HCT116 (cell line): ENCODE data around the gene RTN4. TPM values are rescaled to one million over a fixed set of nuclear protein-coding genes. Genes with fewer than 3 reads are reported as not detected.

ENCODE experiments used
- ATAC-seq: fragments of 200-7000 bp; cut with Tn5 transposase; 2 replicates; pipeline ENCODE4 v1.9.1; 2020; ENCODE audit warnings: mild to moderate bottlenecking, moderate library complexity
- BruUV-seq: library from RNA; stranded (reverse); fragments of 400-500 nt; replicated peaks from 2 replicates; lab custom pipeline; 2021; lab: Mats Ljungman, UMichigan
- CTCF ChIA-PET: fragments of 300-600 bp; sonication (Branson Sonifier 250); formaldehyde crosslinking; loops from one replicate; lab custom pipeline; 2021; ENCODE audit warnings: antibody characterized with exemption; lab: Charles Lee
- POLR2A ChIA-PET: fragments of 300-600, 350-600 bp; sonication (Branson Sonifier 250); formaldehyde crosslinking; loops from one replicate; lab custom pipeline; 2021; ENCODE audit warnings: antibody characterized with exemption; lab: Charles Lee
- RAD21 ChIA-PET, 2 experiments: fragments of 300-600 bp; sonication (Branson Sonifier 250); formaldehyde crosslinking; loops; one replicate each; lab custom pipeline; 2023; ENCODE audit warnings: low total read pairs in 2 of 2; ENCODE audit not compliant: uncharacterized antibody in 2 of 2, unreplicated experiment in 2 of 2, low non-redundant PET in 1 of 2; lab: Charles Lee
- DNase-seq: peaks from one replicate; pipeline ENCODE4 v3.0.0-alpha.2; 2010; ENCODE audit warnings: low read depth, low spot score
- H2AFZ ChIP-seq: fragments of 200-600 bp; shearing (Covaris generic), sonication (generic); 2 replicates; pipeline ENCODE4 v1.6.1; 2017; ENCODE audit warnings: low read depth, mixed run types, mixed read lengths, antibody characterized with exemption, low read length; ENCODE audit not compliant: poor library complexity, severe bottlenecking
- H3K27ac ChIP-seq: 2 replicates; pipeline ENCODE4 v1.5.1; 2012; ENCODE audit warnings: low read depth, low read length
- H3K27me3 ChIP-seq: fragments of 200-600 bp; sonication (generic); 2 replicates; pipeline ENCODE4 v1.6.1; 2016; ENCODE audit warnings: mixed run types, low read length, mixed read lengths; ENCODE audit not compliant: insufficient read depth
- H3K36me3 ChIP-seq, 2 experiments: fragments of 200-500 bp in 1 of 2; fragments of 200-600 bp in 1 of 2; sonication (Bioruptor generic) in 1 of 2; sonication (generic) in 1 of 2; 2 replicates each; pipeline versions ENCODE4 v1.5.1 to v1.6.1; 2014 to 2016; ENCODE audit warnings: low read length in 2 of 2, inconsistent platforms in 1 of 2, mixed read lengths in 1 of 2, mixed run types in 1 of 2; ENCODE audit not compliant: insufficient read depth in 2 of 2, control insufficient read depth in 1 of 2
- H3K4me1 ChIP-seq, 2 experiments: fragments of 200-600 bp in 1 of 2; sonication (generic) in 1 of 2; 2 replicates each; pipeline versions ENCODE4 v1.5.1 to v1.6.1; 2012 to 2017; ENCODE audit warnings: low read length in 2 of 2, inconsistent platforms in 1 of 2, mild to moderate bottlenecking in 1 of 2, mixed read lengths in 1 of 2, mixed run types in 1 of 2, moderate library complexity in 1 of 2; ENCODE audit not compliant: insufficient read depth in 2 of 2, control insufficient read depth in 1 of 2
- H3K4me2 ChIP-seq: fragments of 200-600 bp; sonication (generic); 2 replicates; pipeline ENCODE4 v1.6.1; 2017; ENCODE audit warnings: mixed run types, low read length, mixed read lengths
- H3K4me3 ChIP-seq, 2 experiments: fragments of 200-600 bp in 1 of 2; sonication (generic) in 1 of 2; replicated peaks in 1 of 2; 2 replicates each; pipeline ENCODE4 v1.5.1; 2011 to 2016; ENCODE audit warnings: low read length in 2 of 2, control low read depth in 1 of 2, low read depth in 1 of 2, mild to moderate bottlenecking in 1 of 2, mixed read lengths in 1 of 2, mixed run types in 1 of 2
- H3K79me2 ChIP-seq: fragments of 200-600 bp; sonication (generic); 2 replicates; pipeline ENCODE4 v1.6.1; 2017; ENCODE audit warnings: mild to moderate bottlenecking, mixed run types, low read length, moderate library complexity, mixed read lengths; ENCODE audit not compliant: insufficient read depth
- H3K9ac ChIP-seq: fragments of 200-600 bp; sonication (generic); 2 replicates; pipeline ENCODE4 v1.6.1; 2016; ENCODE audit warnings: low read length, mixed read lengths
- H3K9me2 ChIP-seq: fragments of 200-600 bp; sonication (generic), shearing (Covaris generic); 2 replicates; pipeline ENCODE4 v1.6.1; 2017; ENCODE audit warnings: mixed run types, mild to moderate bottlenecking, moderate library complexity; ENCODE audit not compliant: insufficient read depth
- H3K9me3 ChIP-seq, 2 experiments: fragments of 200-500 bp in 1 of 2; fragments of 200-600 bp in 1 of 2; sonication (Bioruptor generic) in 1 of 2; sonication (generic) in 1 of 2; 2 replicates each; pipeline ENCODE4 v1.6.1; 2014 to 2017; ENCODE audit warnings: low read length in 2 of 2, mixed read lengths in 2 of 2, inconsistent platforms in 1 of 2, low read depth in 1 of 2, mild to moderate bottlenecking in 1 of 2, mixed run types in 1 of 2, moderate library complexity in 1 of 2; ENCODE audit not compliant: control insufficient read depth in 1 of 2, insufficient read depth in 1 of 2
- H4K20me1 ChIP-seq: fragments of 200-600 bp; sonication (generic), shearing (Covaris generic); 2 replicates; pipeline ENCODE4 v1.6.1; 2017; ENCODE audit warnings: mixed run types, mild to moderate bottlenecking, moderate library complexity; ENCODE audit not compliant: insufficient read depth
- CBX3 ChIP-seq: IDR thresholded peaks from 2 replicates; pipeline ENCODE4 v1.6.1; 2012; ENCODE audit warnings: low read depth
- EGR1 ChIP-seq: IDR thresholded peaks from 2 replicates; pipeline ENCODE4 v1.6.1; 2012; ENCODE audit warnings: low read depth
- ELF1 ChIP-seq: IDR thresholded peaks from 2 replicates; pipeline ENCODE4 v1.6.1; 2012; ENCODE audit warnings: low read depth, borderline replicate concordance
- EZH2phosphoT487 ChIP-seq: fragments of 200-600 bp; IDR thresholded peaks from 2 replicates; pipeline ENCODE4 v1.6.1; 2018; ENCODE audit warnings: antibody characterized with exemption, borderline replicate concordance
- JUND ChIP-seq: IDR thresholded peaks from 2 replicates; pipeline ENCODE4 v1.6.1; 2012
- POLR2A ChIP-seq: IDR thresholded peaks from 2 replicates; pipeline ENCODE4 v1.7.0; 2011; ENCODE audit warnings: borderline replicate concordance; ENCODE audit not compliant: insufficient read depth, insufficient read length; ENCODE audit errors: extremely low read depth
- POLR2AphosphoS5 ChIP-seq: IDR thresholded peaks from 2 replicates; pipeline ENCODE4 v1.6.1; 2011; ENCODE audit warnings: mild to moderate bottlenecking, low read depth, low read length, moderate library complexity
- RAD21 ChIP-seq: IDR thresholded peaks from 2 replicates; pipeline ENCODE4 v1.6.1; 2012; ENCODE audit warnings: low read depth, mild to moderate bottlenecking
- REST ChIP-seq: IDR thresholded peaks from 2 replicates; pipeline ENCODE4 v1.6.1; 2012; ENCODE audit warnings: low read depth
- SP1 ChIP-seq: IDR thresholded peaks from 2 replicates; pipeline ENCODE4 v1.6.1; 2012; ENCODE audit warnings: low read depth
- SRF ChIP-seq: IDR thresholded peaks from 2 replicates; pipeline ENCODE4 v1.6.1; 2012; ENCODE audit warnings: low read depth
- TCF7L2 ChIP-seq: IDR thresholded peaks from 2 replicates; pipeline ENCODE4 v1.7.0; 2011; ENCODE audit warnings: borderline replicate concordance, inconsistent platforms; ENCODE audit not compliant: insufficient read depth, insufficient read length; ENCODE audit errors: extremely low read depth
- intact Hi-C: fragments of 100-400 bp; cut with micrococcal nuclease; formaldehyde crosslinking; loops from 2 replicates; pipeline ENCODE4 v1.10.0; 2022
- total RNA-seq: library from RNA; stranded (reverse); gene quantifications from one replicate; pipeline ENCODE4 v1.2.1, GENCODE V29; 2021; ENCODE audit not compliant: unreplicated experiment
- TF ChIP-seq, protein P1 (sequence below), 3 experiments: fragments of 200-600 bp in 1 of 3; sonication (generic) in 1 of 3; IDR thresholded peaks in 2 of 3; conservative IDR thresholded peaks in 1 of 3; 2 replicates each; pipeline ENCODE4 v1.5.1; 2012 to 2017; ENCODE audit warnings: low read depth in 2 of 3, low read length in 2 of 3, antibody characterized with exemption in 1 of 3, borderline replicate concordance in 1 of 3, control low read depth in 1 of 3, mild to moderate bottlenecking in 1 of 3, mixed read lengths in 1 of 3, mixed run types in 1 of 3, moderate library complexity in 1 of 3; ENCODE audit not compliant: insufficient read depth in 1 of 3

RTN4 gene
- total RNA-seq, 1 experiment from 2014 or later = 221 TPM

DNA sequence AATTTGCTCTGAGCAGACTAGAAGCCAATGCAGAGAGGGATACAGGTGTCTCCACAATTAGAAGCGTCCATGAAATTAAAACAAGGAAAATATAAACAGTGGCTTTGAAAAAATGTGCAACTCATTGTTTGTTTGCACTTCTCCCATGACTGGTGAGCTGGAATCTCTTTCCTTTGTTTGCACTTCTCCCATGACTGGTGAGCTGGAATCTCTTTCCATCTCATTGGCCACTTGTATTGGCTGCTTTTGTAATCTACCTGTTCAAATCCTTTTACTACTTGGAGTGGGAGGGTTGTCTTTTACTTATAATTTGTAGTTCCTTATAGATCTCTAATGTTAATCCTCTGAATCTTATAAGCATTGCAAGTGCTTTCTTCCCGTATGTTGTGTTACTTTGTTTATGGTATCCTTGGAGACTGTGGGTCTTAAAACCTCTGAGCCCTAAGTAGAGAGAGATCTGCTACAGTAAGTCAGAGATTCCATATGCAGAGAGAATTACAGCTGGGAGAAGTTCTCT is 94.1 kb downstream of the RTN4 start:
- no TSS peak for BruUV-seq
- Histone ChIP-seq H3K4me3 (no peak overlapping the region), H3K36me3 (no peaks in the 10 kb centered on the region), H4K20me1 (no peaks in the 10 kb centered on the region), H3K4me2 (no peak overlapping the region), H3K9me3 (no peaks in the 10 kb centered on the region), H3K27me3 (no peaks in the 10 kb centered on the region), H3K27ac (no peak overlapping the region), H3K9me2 (no peaks in the 10 kb centered on the region), H3K9ac (no peak overlapping the region), H2AFZ (no peak overlapping the region), H3K4me1 (peaks cover 0 to 12% of the 10 kb centered on the region in 2 experiments; a peak in 1 of 4 replicates), H3K79me2 (no peaks in the 10 kb centered on the region)
- ATAC-seq = no peak
- intact Hi-C loops = no loop called here
- DNase-seq = no peak
- TF ChIP-seq RAD21 (no peak), EZH2phosphoT487 (no peak), JUND (no peak), ELF1 (no peak), EGR1 (no peak), POLR2AphosphoS5 (no peak), TCF7L2 (no peak), SRF (no peak), POLR2A (no peak), SP1 (no peak)
- ChIA-PET RAD21 (no interaction called here), POLR2A (no interaction called here), CTCF (no interaction called here)

DNA sequence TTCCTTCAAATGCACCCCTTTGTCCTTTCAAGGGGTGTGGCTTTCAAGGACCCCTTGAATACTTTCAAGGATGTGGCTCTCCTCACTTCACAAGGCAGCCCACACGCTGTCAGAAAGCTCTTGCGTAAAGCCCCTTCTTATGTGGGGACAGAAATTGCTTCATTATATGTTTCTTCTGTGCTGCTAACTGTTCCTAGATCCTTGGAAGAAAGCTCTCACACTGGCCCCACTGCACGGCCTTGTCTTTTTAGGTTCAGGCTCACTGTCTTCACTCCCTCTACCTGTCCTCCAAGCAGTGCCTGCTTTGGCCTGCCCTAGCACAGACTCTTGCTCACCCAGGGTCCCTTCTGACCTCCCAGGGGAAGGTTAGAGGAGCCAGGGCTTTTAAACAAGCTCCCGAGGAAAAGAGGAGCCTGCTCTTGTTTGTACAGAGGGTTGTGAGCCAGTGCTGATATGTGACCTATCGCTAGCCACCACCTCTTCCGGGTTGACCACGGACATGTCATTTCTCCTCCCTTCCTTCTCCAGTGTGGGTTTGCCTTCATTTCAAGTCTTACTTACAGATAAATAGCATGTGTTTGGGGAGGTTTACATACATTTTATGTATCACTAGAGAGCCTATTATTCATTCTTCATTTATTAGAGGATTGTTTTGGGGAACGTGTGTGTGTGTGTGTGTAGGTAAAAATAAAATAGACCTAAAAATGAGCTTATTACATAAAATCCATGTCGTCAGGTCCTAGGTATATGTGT is 94.7 kb downstream of the RTN4 start:
- no TSS peak for BruUV-seq
- DNase-seq (no peak), ATAC-seq (no peak)
- Histone ChIP-seq H3K9me3 (no peaks in the 10 kb centered on the region), H4K20me1 (no peaks in the 10 kb centered on the region), H3K4me2 (no peak overlapping the region), H3K27ac (no peak overlapping the region), H3K9me2 (no peaks in the 10 kb centered on the region), H3K27me3 (no peaks in the 10 kb centered on the region), H3K4me3 (no peak overlapping the region), H3K36me3 (no peaks in the 10 kb centered on the region), H3K4me1 (peaks cover 0 to 12% of the 10 kb centered on the region in 2 experiments; a peak in 1 of 4 replicates), H3K79me2 (no peaks in the 10 kb centered on the region), H2AFZ (no peak overlapping the region), H3K9ac (no peak overlapping the region)
- TF ChIP-seq EGR1 = no peak
- no peak for TF ChIP-seq CBX3
- no peak for TF ChIP-seq ELF1
- no peak for TF ChIP-seq REST
- no peak for TF ChIP-seq SRF
- TF ChIP-seq, protein P1, sequence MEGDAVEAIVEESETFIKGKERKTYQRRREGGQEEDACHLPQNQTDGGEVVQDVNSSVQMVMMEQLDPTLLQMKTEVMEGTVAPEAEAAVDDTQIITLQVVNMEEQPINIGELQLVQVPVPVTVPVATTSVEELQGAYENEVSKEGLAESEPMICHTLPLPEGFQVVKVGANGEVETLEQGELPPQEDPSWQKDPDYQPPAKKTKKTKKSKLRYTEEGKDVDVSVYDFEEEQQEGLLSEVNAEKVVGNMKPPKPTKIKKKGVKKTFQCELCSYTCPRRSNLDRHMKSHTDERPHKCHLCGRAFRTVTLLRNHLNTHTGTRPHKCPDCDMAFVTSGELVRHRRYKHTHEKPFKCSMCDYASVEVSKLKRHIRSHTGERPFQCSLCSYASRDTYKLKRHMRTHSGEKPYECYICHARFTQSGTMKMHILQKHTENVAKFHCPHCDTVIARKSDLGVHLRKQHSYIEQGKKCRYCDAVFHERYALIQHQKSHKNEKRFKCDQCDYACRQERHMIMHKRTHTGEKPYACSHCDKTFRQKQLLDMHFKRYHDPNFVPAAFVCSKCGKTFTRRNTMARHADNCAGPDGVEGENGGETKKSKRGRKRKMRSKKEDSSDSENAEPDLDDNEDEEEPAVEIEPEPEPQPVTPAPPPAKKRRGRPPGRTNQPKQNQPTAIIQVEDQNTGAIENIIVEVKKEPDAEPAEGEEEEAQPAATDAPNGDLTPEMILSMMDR (IDR thresholded peaks at IDR 0.05 in 2 of 3, conservative IDR thresholded peaks at IDR 0.05 in 1 of 3; ENCODE audit: borderline replicate concordance in 1 of 3, insufficient read depth in 1 of 3, low read depth in 2 of 3, low read length in 2 of 3) = no peak
- CTCF ChIA-PET = no interaction called here
- POLR2A ChIA-PET = no interaction called here
- RAD21 ChIA-PET = no interaction called here
- intact Hi-C loops = no loop called here
